NB4 (cell line): ENCODE results near the gene KCNJ10.

Source experiments
- MYC ChIP-seq: IDR thresholded peaks from 2 replicates; pipeline ENCODE4 v1.6.1; 2011; ENCODE audit warnings: low read depth, low read length
- POLR2A ChIP-seq: IDR thresholded peaks from 2 replicates; pipeline ENCODE4 v1.6.1; 2011; ENCODE audit warnings: mild to moderate bottlenecking; ENCODE audit not compliant: insufficient read length; ENCODE audit errors: extremely low read depth
- TF ChIP-seq, protein P1 (sequence below): IDR thresholded peaks from one replicate; pipeline ENCODE4 v1.5.1; 2012; ENCODE audit warnings: low read depth, low read length
- TF ChIP-seq, protein P2 (sequence below): IDR thresholded peaks from 2 replicates; pipeline ENCODE4 v1.6.1; 2011; ENCODE audit warnings: low read depth, low read length

DNA sequence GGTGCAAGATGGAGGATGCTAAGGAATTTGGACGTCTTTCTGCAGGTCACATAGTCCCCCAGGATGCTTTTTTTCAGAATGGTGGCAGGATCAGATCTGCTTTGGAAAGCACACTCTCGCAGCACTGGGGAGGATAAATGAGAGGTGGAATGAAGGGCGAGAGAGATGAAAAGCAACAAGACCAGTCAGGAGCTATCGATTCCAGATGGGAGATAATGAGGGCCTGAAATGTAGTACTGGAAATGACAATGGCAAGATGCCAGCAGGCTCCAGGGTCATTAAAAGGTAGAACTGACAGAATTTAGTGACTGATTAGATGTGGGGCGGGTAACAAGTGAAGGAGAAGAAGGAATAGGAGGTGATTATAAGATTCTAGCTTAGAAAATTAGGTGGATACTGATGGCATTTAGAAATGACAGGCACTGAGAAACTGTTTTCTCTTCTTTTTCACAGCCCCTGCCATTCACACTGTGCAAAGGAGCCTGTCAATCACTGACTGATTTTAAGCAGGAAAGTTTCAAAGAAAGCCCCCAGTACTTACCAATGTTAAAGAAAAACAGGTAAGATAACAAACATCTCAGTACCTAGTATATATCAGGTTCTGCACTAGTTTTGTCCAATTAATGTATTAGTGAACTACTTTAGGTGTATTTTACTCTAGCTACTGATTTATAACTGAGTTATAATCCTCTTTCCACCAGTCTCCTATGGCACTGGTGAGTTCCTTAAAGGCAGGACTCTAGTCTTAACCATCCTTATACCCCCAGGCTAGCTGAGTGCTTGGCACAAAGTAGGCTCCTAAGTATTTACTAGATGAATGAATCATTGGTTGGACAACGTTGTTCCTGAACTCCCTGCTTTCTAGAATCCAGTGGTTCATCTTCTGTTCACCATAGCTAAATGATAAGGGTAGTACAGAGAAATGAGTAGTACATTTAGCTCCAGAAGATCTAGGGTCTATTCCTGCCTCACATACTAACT, 47.3 kb downstream of the KCNJ10 start:
- TF ChIP-seq, protein P1, sequence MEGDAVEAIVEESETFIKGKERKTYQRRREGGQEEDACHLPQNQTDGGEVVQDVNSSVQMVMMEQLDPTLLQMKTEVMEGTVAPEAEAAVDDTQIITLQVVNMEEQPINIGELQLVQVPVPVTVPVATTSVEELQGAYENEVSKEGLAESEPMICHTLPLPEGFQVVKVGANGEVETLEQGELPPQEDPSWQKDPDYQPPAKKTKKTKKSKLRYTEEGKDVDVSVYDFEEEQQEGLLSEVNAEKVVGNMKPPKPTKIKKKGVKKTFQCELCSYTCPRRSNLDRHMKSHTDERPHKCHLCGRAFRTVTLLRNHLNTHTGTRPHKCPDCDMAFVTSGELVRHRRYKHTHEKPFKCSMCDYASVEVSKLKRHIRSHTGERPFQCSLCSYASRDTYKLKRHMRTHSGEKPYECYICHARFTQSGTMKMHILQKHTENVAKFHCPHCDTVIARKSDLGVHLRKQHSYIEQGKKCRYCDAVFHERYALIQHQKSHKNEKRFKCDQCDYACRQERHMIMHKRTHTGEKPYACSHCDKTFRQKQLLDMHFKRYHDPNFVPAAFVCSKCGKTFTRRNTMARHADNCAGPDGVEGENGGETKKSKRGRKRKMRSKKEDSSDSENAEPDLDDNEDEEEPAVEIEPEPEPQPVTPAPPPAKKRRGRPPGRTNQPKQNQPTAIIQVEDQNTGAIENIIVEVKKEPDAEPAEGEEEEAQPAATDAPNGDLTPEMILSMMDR = no peak
- TF ChIP-seq, protein P2, sequence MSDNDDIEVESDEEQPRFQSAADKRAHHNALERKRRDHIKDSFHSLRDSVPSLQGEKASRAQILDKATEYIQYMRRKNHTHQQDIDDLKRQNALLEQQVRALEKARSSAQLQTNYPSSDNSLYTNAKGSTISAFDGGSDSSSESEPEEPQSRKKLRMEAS = no peak
- no peak for TF ChIP-seq POLR2A
- no peak for TF ChIP-seq MYC
